Measurements from ENCODE around the gene ADAMTS19. TPM values are rescaled to one million over a fixed set of nuclear protein-coding genes. Genes with fewer than 3 reads are reported as not detected.

Gene ADAMTS19
- polyA plus RNA-seq, 1 donor (not counting 4 experiments of a cell fraction or from before 2014, with no cell fraction given): 0.08 TPM

DNA sequence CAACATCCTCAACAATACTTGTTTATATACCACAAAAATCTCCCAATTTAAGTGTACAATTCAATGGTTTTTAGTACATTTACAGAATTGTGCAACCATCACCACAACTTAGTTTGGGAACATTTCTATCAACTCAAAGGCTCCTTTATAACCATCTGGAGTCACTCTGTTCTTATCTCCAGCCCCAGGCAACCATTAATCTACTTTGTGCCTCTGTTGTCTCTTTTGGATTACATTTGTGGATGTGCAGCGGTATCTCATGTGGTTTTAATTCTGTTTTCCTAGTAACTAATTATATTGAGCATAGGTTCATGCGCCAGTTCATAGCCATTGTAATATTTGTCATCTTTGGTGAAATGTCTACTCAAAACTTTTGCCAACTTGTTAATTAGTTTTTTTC lies 14.4 kb downstream of the ADAMTS19 start:
- Histone ChIP-seq H3K4me2 (ENCODE audit: control insufficient read depth, extremely low read depth, insufficient read depth, low read depth, low read length) (no peak overlapping the region), H4K20me1 (ENCODE audit: control insufficient read depth, extremely low read depth, insufficient read depth, low read length) (no peaks in the 10 kb centered on the region), H3K27ac (ENCODE audit: control insufficient read depth, insufficient read depth, low read length) (no peak overlapping the region), H3K27me3 (ENCODE audit: control insufficient read depth, extremely low read depth, insufficient read depth, low read length) (no peaks in the 10 kb centered on the region), H3K9ac (ENCODE audit: control insufficient read depth, extremely low read depth, insufficient read depth, low read length) (no peak overlapping the region), H2AFZ (ENCODE audit: control insufficient read depth, low read length) (no peak overlapping the region), H3K4me3 (ENCODE audit: control insufficient read depth in 2 of 3, extremely low read depth in 1 of 3, insufficient read depth in 2 of 3, low read depth in 1 of 3, low read length in 3 of 3) (no peak overlapping the region), H3K79me2 (ENCODE audit: control insufficient read depth, insufficient read depth, low read length) (no peaks in the 10 kb centered on the region), H3K36me3 (ENCODE audit: control insufficient read depth in 2 of 2, extremely low read depth in 1 of 2, insufficient read depth in 2 of 2, low read length in 2 of 2) (no peaks in the 10 kb centered on the region), H3K9me1 (ENCODE audit: control insufficient read depth, extremely low read depth, insufficient read depth, low read length) (no peaks in the 10 kb centered on the region), H3K4me1 (ENCODE audit: control insufficient read depth, extremely low read depth, insufficient read depth, low read length) (no peaks in the 10 kb centered on the region), H3K9me3 (ENCODE audit: control insufficient read depth, low read depth, low read length) (no peaks in the 10 kb centered on the region)
- FAIRE-seq (no peak), DNase-seq (ENCODE audit: low read depth, low spot score) (no peak)
- TF ChIP-seq EZH2 (IDR thresholded peaks at IDR 0.05; ENCODE audit: low read length): no peak
- TF ChIP-seq, protein P1, sequence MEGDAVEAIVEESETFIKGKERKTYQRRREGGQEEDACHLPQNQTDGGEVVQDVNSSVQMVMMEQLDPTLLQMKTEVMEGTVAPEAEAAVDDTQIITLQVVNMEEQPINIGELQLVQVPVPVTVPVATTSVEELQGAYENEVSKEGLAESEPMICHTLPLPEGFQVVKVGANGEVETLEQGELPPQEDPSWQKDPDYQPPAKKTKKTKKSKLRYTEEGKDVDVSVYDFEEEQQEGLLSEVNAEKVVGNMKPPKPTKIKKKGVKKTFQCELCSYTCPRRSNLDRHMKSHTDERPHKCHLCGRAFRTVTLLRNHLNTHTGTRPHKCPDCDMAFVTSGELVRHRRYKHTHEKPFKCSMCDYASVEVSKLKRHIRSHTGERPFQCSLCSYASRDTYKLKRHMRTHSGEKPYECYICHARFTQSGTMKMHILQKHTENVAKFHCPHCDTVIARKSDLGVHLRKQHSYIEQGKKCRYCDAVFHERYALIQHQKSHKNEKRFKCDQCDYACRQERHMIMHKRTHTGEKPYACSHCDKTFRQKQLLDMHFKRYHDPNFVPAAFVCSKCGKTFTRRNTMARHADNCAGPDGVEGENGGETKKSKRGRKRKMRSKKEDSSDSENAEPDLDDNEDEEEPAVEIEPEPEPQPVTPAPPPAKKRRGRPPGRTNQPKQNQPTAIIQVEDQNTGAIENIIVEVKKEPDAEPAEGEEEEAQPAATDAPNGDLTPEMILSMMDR (optimal IDR thresholded peaks at IDR 0.05 in 1 of 3, IDR thresholded peaks at IDR 0.05 in 1 of 3, conservative IDR thresholded peaks at IDR 0.05 in 1 of 3; ENCODE audit: extremely low read depth in 1 of 3, insufficient read depth in 2 of 3, low read length in 3 of 3): no peak
- dilution Hi-C loops (cut with MboI; ENCODE audit: extremely low pct_ligation_motif_present, low sequenced_read_pairs): no loop called here

DNA sequence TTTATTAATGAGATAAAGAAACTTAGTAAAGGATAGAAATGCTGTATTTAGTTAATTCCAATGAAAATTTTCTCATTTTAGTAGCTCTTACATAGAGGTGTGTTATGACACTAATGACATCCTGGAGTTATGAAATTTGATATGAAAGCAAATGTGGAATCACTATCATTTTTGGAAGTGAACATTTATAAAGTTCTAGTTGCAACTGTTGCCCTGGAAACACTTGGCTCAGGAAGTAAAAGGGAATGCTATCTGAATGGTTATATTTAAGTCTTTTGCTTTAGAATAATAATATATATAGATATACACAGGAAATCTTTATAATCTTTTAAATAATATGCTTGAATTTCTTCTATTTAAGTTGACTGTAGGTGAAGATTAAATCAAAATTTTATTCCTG lies 16.7 kb downstream of the ADAMTS19 start:
- Histone ChIP-seq H3K27ac (ENCODE audit: control insufficient read depth, insufficient read depth, low read length) (no peak overlapping the region), H3K9me1 (ENCODE audit: control insufficient read depth, extremely low read depth, insufficient read depth, low read length) (no peaks in the 10 kb centered on the region), H3K36me3 (ENCODE audit: control insufficient read depth in 2 of 2, extremely low read depth in 1 of 2, insufficient read depth in 2 of 2, low read length in 2 of 2) (no peaks in the 10 kb centered on the region), H3K4me2 (ENCODE audit: control insufficient read depth, extremely low read depth, insufficient read depth, low read depth, low read length) (no peak overlapping the region), H2AFZ (ENCODE audit: control insufficient read depth, low read length) (no peak overlapping the region), H3K9ac (ENCODE audit: control insufficient read depth, extremely low read depth, insufficient read depth, low read length) (no peak overlapping the region), H3K4me1 (ENCODE audit: control insufficient read depth, extremely low read depth, insufficient read depth, low read length) (no peaks in the 10 kb centered on the region), H3K27me3 (ENCODE audit: control insufficient read depth, extremely low read depth, insufficient read depth, low read length) (no peaks in the 10 kb centered on the region), H3K4me3 (ENCODE audit: control insufficient read depth in 2 of 3, extremely low read depth in 1 of 3, insufficient read depth in 2 of 3, low read depth in 1 of 3, low read length in 3 of 3) (no peak overlapping the region), H4K20me1 (ENCODE audit: control insufficient read depth, extremely low read depth, insufficient read depth, low read length) (no peaks in the 10 kb centered on the region), H3K79me2 (ENCODE audit: control insufficient read depth, insufficient read depth, low read length) (no peaks in the 10 kb centered on the region), H3K9me3 (ENCODE audit: control insufficient read depth, low read depth, low read length) (no peaks in the 10 kb centered on the region)
- dilution Hi-C loops (cut with MboI; ENCODE audit: extremely low pct_ligation_motif_present, low sequenced_read_pairs): no loop called here
- TF ChIP-seq, protein P1 (optimal IDR thresholded peaks at IDR 0.05 in 1 of 3, IDR thresholded peaks at IDR 0.05 in 1 of 3, conservative IDR thresholded peaks at IDR 0.05 in 1 of 3; ENCODE audit: extremely low read depth in 1 of 3, insufficient read depth in 2 of 3, low read length in 3 of 3): no peak
- TF ChIP-seq EZH2 (IDR thresholded peaks at IDR 0.05; ENCODE audit: low read length): no peak
- no peak for DNase-seq (ENCODE audit: low read depth, low spot score)
- no peak for FAIRE-seq

Data from keratinocyte (primary cell).